ENCODE results near the gene JAKMIP2. TPM values are rescaled to one million over a fixed set of nuclear protein-coding genes. Genes with fewer than 3 reads are reported as not detected.

The JAKMIP2 gene
- total RNA-seq, 1 donor from 2014 or later: 2.0 TPM

DNA sequence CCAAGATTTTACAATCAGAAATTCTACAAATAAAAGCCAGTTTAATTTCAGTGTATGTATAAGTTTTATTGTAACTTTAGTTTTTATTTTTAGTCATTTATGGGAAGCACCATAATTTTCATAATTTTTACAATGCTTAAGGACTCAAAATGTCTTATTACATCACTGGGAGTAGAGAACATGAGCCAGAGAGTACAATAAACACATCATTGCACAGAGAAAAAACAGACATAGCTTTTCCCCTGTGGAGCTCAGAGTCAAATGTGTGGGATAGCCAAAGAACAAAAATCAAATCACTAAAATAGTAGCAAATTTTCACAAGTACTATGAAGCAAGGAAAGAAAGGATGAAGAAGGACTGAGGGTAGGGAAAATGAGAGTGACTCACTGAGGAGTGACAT, 5.5 kb upstream of the JAKMIP2 start:
- Mint-ChIP-seq H3K9me3 (no peaks in the 10 kb centered on the region), H3K36me3 (ENCODE audit: low read depth) (no peaks in the 10 kb centered on the region), H3K4me3 (no peak overlapping the region), H3K27ac (no peak overlapping the region), H3K27me3 (no peaks in the 10 kb centered on the region), H3K4me1 (no peaks in the 10 kb centered on the region)
- intact Hi-C loops (cut with micrococcal nuclease): loop anchor here (10.0 kb wide), 1 partner anchor 597 kb away; the partner anchor contains the start of gene FBXO38
- CTCF ChIA-PET: no interaction called here
- TF ChIP-seq, protein P1, sequence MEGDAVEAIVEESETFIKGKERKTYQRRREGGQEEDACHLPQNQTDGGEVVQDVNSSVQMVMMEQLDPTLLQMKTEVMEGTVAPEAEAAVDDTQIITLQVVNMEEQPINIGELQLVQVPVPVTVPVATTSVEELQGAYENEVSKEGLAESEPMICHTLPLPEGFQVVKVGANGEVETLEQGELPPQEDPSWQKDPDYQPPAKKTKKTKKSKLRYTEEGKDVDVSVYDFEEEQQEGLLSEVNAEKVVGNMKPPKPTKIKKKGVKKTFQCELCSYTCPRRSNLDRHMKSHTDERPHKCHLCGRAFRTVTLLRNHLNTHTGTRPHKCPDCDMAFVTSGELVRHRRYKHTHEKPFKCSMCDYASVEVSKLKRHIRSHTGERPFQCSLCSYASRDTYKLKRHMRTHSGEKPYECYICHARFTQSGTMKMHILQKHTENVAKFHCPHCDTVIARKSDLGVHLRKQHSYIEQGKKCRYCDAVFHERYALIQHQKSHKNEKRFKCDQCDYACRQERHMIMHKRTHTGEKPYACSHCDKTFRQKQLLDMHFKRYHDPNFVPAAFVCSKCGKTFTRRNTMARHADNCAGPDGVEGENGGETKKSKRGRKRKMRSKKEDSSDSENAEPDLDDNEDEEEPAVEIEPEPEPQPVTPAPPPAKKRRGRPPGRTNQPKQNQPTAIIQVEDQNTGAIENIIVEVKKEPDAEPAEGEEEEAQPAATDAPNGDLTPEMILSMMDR (IDR thresholded peaks at IDR 0.05): no peak
- no peak for DNase-seq
- POLR2A ChIA-PET: no interaction called here
- ATAC-seq (ENCODE audit: low read depth): no peak

DNA sequence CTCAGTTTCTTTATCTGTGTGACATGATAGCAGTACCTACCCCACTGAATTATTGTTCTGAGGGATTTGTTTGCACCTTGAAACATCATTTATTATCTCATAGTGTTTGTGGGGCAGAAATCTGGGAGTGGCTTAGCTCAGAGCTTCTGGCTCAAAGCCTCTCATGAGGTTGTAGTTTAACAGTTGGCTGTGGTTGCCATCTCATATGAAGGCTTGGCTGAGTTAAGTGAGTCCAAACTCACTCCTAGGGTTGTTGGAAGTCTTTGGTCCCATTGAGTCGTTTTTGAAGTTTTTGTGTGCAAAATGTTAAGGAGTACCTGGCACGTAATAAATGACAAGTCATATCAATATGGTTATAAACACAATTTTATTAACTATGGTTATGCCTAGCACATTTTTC, 3.6 kb upstream of the JAKMIP2 start:
- TF ChIP-seq, protein P1 (IDR thresholded peaks at IDR 0.05): no peak
- H3K4me3 Mint-ChIP-seq: no peak overlapping the region
- ChIA-PET CTCF (no interaction called here), POLR2A (no interaction called here)
- H3K27me3 Mint-ChIP-seq: no peaks in the 10 kb centered on the region
- peaks cover 15% of the 10 kb centered on the region for H3K4me1 Mint-ChIP-seq
- H3K27ac Mint-ChIP-seq: no peak overlapping the region
- ATAC-seq (ENCODE audit: low read depth) (no peak), DNase-seq (no peak)
- intact Hi-C loops (cut with micrococcal nuclease): loop anchor here (10.0 kb wide), 1 partner anchor 599 kb away; the partner anchor contains the start of gene FBXO38
- no peaks in the 10 kb centered on the region for H3K36me3 Mint-ChIP-seq (ENCODE audit: low read depth)
- no peaks in the 10 kb centered on the region for H3K9me3 Mint-ChIP-seq

DNA sequence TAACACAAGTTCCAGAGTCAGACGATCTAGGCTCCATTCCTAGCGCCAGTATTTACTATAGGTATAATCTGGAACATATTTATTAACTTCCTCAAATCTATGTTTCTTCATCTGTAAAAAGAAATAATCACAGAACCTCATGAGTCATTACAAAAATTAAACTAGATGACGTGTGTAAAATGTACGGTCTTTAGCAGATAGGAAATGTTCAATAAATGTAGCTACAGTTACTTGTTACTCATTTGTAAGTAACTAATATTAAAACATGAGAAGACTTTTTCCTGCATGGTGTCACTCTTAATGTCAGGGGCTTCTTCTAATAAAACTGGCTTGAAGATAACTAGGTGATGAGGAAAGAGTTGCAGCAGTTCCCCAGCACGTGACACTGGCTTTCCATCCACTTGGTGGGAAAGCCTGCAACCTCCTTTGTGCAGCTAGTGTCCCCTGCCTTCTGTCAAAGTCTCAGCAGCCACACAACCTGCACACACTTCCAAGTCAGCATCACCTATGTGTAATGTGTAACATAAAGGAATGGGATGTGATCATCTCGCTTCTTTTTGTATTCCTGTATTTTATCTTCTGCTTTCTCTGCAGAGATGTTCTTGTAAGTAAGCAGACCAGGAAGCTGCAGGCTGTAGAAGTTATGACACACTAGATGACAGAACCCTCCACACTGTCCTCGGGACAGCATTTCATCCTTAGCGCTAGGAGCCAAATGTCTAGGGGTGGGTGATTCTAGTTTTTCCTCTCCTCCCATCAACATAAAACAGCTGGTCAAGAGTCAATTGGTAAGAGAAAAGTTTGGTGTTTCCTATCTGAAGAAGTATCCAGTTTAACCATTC, 1.8 kb upstream of the JAKMIP2 start:
- TF ChIP-seq, protein P1 (IDR thresholded peaks at IDR 0.05): no peak
- ChIA-PET CTCF (no interaction called here), POLR2A (no interaction called here)
- intact Hi-C loops (cut with micrococcal nuclease): loop anchor here (10.0 kb wide), 1 partner anchor 600 kb away; the partner anchor contains the start of gene FBXO38
- H3K27ac Mint-ChIP-seq: no peak overlapping the region
- H3K9me3 Mint-ChIP-seq: no peaks in the 10 kb centered on the region
- peaks cover 15% of the 10 kb centered on the region for H3K4me1 Mint-ChIP-seq
- H3K4me3 Mint-ChIP-seq: no peak overlapping the region
- no peaks in the 10 kb centered on the region for H3K27me3 Mint-ChIP-seq
- H3K36me3 Mint-ChIP-seq (ENCODE audit: low read depth): no peaks in the 10 kb centered on the region
- DNase-seq (no peak), ATAC-seq (ENCODE audit: low read depth) (no peak)

DNA sequence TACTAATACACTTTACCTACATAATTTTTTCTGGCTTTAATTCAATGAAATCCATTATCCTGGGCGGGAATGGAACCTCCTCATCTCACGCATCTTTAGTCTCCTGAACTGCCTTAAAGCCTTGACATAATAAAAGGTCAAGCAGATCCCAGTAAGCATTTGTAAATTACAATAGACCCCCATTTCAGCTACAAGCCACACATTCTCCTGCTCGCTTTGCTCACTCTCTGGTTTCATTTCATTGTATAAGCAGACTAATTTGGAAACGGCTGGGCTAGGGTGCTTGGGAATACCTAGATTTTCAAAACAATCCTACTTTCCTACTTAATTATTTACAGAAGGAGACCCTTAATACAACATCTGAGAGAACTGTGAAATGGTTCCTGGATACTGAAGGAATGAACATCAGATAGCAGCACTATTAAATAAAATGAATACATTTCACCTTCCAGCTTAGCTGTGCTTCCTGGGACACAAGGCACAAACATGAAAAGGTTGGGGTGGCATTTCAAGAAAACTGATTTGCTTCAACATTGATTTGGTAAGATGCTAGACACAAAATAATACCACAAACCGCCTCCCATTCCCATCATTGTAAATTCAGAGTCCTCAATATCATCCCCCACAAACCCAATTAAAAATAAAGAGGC, 1.5 kb downstream of the JAKMIP2 start:
- Mint-ChIP-seq H3K9me3 (peaks cover 4% of the 10 kb centered on the region), H3K27ac (no peak overlapping the region), H3K36me3 (ENCODE audit: low read depth) (no peaks in the 10 kb centered on the region), H3K27me3 (no peaks in the 10 kb centered on the region), H3K4me1 (peaks cover 15% of the 10 kb centered on the region), H3K4me3 (no peak overlapping the region)
- ChIA-PET POLR2A (no interaction called here), CTCF (no interaction called here)
- intact Hi-C loops (cut with micrococcal nuclease): loop anchor here (10.0 kb wide), 1 partner anchor 604 kb away; the partner anchor contains the start of gene FBXO38
- TF ChIP-seq, protein P1 (IDR thresholded peaks at IDR 0.05): no peak
- ATAC-seq (ENCODE audit: low read depth) (no peak), DNase-seq (no peak)

DNA sequence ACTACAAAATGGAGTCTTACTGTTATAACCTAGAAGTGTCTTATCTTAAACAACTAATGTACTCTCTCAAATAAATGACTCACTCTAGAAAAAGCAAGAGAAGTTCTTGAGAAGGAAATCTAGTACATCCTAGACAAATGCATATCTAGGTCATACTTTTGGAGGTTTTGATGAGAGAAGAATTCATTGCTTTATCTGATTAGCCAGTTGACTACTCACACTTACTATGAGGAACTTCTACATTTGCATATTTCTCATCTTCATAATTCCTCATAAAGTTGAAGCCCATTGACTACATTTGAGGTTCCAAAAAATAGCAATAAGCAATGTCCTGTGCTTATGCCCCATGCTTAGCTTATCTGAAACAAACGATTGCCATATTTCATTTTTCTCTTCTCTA, 2.8 kb downstream of the JAKMIP2 start:
- Mint-ChIP-seq H3K36me3 (ENCODE audit: low read depth) (no peaks in the 10 kb centered on the region), H3K27ac (no peak overlapping the region), H3K4me3 (no peak overlapping the region), H3K9me3 (peaks cover 7% of the 10 kb centered on the region), H3K27me3 (no peaks in the 10 kb centered on the region), H3K4me1 (peaks cover 15% of the 10 kb centered on the region)
- POLR2A ChIA-PET: no interaction called here
- intact Hi-C loops (cut with micrococcal nuclease): loop anchor here (10.0 kb wide), 1 partner anchor 605 kb away; the partner anchor contains the start of gene FBXO38
- CTCF ChIA-PET: no interaction called here
- TF ChIP-seq, protein P1 (IDR thresholded peaks at IDR 0.05): no peak
- DNase-seq: no peak
- no peak for ATAC-seq (ENCODE audit: low read depth)

All from activated B cell treated with CpG ODN at 0.5 μM for 24 hours (primary cell).